Stimulated activated CD4-positive, alpha-beta T cell treated with anti-CD3 and anti-CD28 coated beads, Interleukin-1b, Interleukin-23, amount 100 ng/mL, for 4 hours (primary cell): Measurements from ENCODE around the gene ROBO2.

ENCODE experiments used
- DNase-seq, 2 donors: peaks; one replicate each; pipeline ENCODE4 v3.0.0-alpha.2; 2020; ENCODE audit warnings: low read depth in 2 of 2

The ROBO2 gene

DNA sequence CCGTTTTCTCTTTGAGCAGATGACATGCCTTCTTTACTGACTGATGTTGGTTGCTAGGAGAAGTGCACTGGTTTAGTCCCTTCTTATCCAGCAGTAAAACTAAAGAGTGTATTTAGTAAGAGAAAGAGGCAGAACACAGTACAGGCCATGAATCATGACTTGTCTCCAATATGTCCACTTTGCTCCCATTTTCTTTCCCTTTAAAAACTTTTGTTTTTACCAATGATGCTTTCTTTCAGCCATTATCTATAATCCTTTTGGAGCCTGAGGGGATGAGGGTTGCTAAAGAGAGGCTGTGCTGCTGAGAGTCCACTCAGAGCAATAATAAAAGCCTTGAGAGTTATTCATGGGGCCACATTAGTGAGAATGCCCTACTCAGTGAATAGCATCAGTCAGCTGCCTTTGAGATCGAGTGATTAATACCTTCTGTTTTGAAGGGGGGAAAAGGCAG is 12.2 kb downstream of the ROBO2 start:
- no peak for DNase-seq

GRCh38 chr3:77052733-77053670 is 13.1 kb downstream of the ROBO2 start:
- DNase-seq, result no peak

- no peak for DNase-seq
These were observed 13.9 kb downstream of the ROBO2 start for GRCh38 chr3:77053795-77054194.

GRCh38 chr3:77055841-77056341 is 16.0 kb downstream of the ROBO2 start:
- DNase-seq, result no peak

DNA sequence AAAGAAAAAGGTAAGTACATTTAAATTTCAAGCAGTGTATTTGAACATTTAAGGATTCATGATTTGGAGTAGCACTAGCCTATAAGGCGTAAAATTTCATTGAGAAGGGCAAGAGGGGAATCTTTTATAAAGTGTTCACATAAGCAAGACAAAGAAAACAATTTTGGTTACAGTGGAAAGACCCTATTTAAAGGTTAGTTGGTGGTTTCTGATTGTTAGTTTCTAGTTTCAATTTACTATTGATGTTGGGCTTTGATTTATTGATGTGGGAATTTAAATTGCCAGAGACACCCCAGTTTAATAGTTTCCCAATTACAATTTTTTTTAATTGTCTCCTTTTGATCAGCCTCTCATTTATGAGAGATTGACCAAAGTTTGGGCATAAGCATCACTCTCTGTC is 19.5 kb downstream of the ROBO2 start:
- no peak for DNase-seq

DNA sequence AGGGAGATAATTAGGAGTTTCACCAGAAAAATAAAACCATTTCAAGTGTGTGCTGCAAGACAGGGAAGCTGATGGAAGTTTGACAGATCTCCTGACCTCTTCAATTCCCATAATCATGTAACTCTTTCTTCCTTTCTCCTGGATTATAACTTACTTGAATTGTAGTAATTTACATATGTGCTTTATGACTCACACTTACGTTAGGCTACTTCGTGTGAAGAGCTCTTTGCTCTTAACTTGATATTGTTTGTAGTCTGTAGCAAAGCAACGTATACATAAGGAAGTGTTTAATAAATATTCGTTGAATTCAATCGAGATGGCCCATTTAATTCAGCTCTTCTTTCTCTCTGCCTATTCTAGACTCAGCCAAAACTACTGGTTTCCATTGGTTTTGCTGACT is 23.5 kb downstream of the ROBO2 start:
- no peak for DNase-seq

- DNase-seq, result no peak
These were observed 25.9 kb downstream of the ROBO2 start for GRCh38 chr3:77065750-77066149.

- no peak for DNase-seq
These were observed 26.9 kb downstream of the ROBO2 start for GRCh38 chr3:77066829-77067228.

GRCh38 chr3:77068808-77069207 is 28.9 kb downstream of the ROBO2 start:
- no peak for DNase-seq

GRCh38 chr3:77071364-77071763 is 31.5 kb downstream of the ROBO2 start:
- DNase-seq, result no peak

DNA sequence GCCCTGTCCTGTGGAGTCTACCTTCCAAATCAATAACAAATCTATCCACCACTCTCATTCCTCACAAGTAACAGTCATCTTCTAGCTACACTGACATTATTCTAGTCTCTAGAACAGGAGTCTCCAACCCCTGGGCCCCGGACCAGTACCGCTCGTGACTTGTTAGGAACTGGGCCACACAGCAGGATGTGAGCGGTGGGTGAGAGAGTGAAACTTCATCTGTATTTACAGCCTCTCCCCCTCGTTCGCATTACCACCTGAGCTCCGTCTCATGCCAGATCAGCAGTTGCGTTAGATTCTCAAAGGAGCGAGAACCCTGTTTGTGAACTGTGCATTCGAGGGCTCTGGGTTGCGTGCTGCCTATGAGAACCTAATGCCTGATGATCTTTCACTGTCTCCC is 31.9 kb downstream of the ROBO2 start:
- no peak for DNase-seq

- no peak for DNase-seq
These were observed 32.3 kb downstream of the ROBO2 start for GRCh38 chr3:77072232-77072631.

- DNase-seq, result no peak
These were observed 38.4 kb downstream of the ROBO2 start for GRCh38 chr3:77078279-77078678.

- DNase-seq, result no peak
These were observed 40.2 kb downstream of the ROBO2 start for GRCh38 chr3:77079988-77080610.

- DNase-seq, result no peak
These were observed 41.4 kb downstream of the ROBO2 start for GRCh38 chr3:77081240-77081661.

DNA sequence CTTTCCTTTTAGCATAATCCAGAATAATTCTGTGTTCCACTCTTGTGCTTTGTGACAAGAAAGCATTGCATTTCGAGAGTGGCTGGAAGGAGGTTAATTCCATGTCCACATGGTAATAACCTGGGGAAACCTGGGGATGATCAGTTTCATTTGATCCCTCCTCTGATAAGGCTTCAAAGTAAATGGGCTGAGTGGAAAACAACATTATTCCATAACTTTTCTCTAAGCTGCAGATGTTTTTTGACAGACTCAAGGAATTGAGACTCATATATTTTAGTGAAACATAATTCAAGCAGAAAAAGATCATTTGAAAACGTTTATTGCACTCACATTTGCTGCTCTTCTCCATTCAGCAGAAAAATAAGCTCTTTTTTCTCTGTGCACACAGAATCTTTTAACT is 44.6 kb downstream of the ROBO2 start:
- no peak for DNase-seq

DNA sequence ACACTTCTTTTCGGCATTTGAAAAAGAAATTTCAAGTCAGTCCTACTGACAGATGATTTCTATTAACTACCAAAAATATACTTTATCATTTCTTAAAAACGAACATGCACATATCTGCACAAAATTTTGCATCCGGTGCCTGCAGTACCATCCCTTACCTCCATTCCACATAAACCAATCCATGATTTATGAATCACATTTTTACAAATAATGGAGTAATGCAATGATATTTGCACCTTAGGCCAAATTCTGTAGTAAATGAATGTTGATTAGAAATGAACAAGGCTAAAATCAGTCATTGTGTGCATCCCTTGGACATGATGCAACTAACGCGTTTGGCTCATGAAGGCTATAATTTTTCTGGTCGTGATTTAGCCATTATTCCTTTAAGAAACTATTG is 46.5 kb downstream of the ROBO2 start:
- no peak for DNase-seq

DNA sequence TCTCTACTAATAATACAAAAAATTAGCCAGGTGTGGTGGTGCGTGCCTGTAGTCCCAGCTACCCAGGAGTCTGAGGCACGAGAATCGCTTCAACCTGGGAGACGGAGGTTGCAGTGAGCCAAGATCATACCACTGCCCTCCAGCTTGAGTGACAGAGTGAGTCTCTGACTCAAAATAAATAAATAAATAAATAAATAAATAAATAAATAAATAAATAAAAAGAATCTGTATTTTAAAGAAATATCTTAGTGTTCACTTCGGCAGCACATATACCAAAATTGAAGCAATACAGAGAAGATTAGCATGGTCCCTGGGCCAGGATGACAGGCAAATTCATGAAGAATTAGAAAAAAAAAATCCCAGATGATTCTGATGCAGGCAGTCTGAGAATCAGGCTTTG is 51.9 kb downstream of the ROBO2 start:
- no peak for DNase-seq

GRCh38 chr3:77093101-77093500 is 53.2 kb downstream of the ROBO2 start:
- no peak for DNase-seq

- DNase-seq, result no peak
These were observed 56.2 kb downstream of the ROBO2 start for GRCh38 chr3:77096145-77096544.

- no peak for DNase-seq
These were observed 57.3 kb downstream of the ROBO2 start for GRCh38 chr3:77096966-77097890.
